Glutamatergic neuron (in vitro differentiated cells): ENCODE measurements around the gene MAZ. TPM values are rescaled to one million over a fixed set of nuclear protein-coding genes. Genes with fewer than 3 reads are reported as not detected.

Experiments
- DNase-seq: peaks from one replicate; pipeline ENCODE4 v3.0.0; 2022
- H3K27ac Mint-ChIP-seq: one replicate; pipeline ENCODE4 v1.8.0; 2020; ENCODE audit warnings: mild to moderate bottlenecking, mixed read lengths, inconsistent platforms; ENCODE audit not compliant: unreplicated experiment
- H3K27me3 Mint-ChIP-seq: one replicate; pipeline ENCODE4 v1.8.0; 2020; ENCODE audit warnings: mild to moderate bottlenecking, moderate library complexity, mixed read lengths, inconsistent platforms; ENCODE audit not compliant: unreplicated experiment
- H3K36me3 Mint-ChIP-seq: one replicate; pipeline ENCODE4 v1.8.0; 2020; ENCODE audit warnings: mild to moderate bottlenecking, mixed read lengths, inconsistent platforms; ENCODE audit not compliant: unreplicated experiment
- H3K4me1 Mint-ChIP-seq: one replicate; pipeline ENCODE4 v1.8.0; 2020; ENCODE audit warnings: mild to moderate bottlenecking, low read depth, mixed read lengths, inconsistent platforms; ENCODE audit not compliant: unreplicated experiment
- H3K4me3 Mint-ChIP-seq: one replicate; pipeline ENCODE4 v1.8.0; 2020; ENCODE audit warnings: mild to moderate bottlenecking, mixed read lengths, inconsistent platforms; ENCODE audit not compliant: unreplicated experiment
- H3K9me3 Mint-ChIP-seq: one replicate; pipeline ENCODE4 v1.8.0; 2020; ENCODE audit warnings: mild to moderate bottlenecking, moderate library complexity, mixed read lengths, inconsistent platforms; ENCODE audit not compliant: unreplicated experiment
- total RNA-seq: library from RNA; stranded (reverse); fragmentation: NEBNext Ultra II Directional; extraction: Animal tissue kit (Norgen Biotek cat#: 25700); gene quantifications from one replicate; pipeline ENCODE4 v1.2.1, GENCODE V29; 2021; ENCODE audit not compliant: unreplicated experiment
- TF ChIP-seq, protein P1 (sequence below): fragments of 200-600 bp; sonication (generic); IDR thresholded peaks from one replicate; pipeline ENCODE4 v1.5.0; 2021; ENCODE audit not compliant: partially characterized antibody, unreplicated experiment

MAZ gene
- total RNA-seq, 1 donor from 2014 or later: 369 TPM

DNA sequence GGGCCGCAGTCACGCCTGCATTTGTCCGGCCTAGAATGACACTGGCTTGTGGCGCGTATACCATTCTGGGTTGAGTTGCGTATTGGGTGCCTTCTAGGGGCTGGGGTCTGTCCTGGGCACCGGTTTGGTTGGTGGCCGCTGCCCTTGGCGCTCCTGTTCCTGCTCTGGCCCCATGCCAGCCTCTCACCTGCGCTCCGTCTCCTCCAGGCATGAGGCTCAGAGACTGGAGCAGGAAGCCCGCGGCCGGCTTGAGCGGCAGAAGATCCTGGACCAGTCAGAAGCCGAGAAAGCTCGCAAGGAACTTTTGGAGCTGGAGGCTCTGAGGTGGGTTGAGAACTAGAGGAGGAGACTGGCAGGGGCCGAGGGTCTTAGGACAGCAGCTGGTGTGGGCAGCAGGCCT, 39.3 kb downstream of the MAZ start:
- TF ChIP-seq, protein P1, sequence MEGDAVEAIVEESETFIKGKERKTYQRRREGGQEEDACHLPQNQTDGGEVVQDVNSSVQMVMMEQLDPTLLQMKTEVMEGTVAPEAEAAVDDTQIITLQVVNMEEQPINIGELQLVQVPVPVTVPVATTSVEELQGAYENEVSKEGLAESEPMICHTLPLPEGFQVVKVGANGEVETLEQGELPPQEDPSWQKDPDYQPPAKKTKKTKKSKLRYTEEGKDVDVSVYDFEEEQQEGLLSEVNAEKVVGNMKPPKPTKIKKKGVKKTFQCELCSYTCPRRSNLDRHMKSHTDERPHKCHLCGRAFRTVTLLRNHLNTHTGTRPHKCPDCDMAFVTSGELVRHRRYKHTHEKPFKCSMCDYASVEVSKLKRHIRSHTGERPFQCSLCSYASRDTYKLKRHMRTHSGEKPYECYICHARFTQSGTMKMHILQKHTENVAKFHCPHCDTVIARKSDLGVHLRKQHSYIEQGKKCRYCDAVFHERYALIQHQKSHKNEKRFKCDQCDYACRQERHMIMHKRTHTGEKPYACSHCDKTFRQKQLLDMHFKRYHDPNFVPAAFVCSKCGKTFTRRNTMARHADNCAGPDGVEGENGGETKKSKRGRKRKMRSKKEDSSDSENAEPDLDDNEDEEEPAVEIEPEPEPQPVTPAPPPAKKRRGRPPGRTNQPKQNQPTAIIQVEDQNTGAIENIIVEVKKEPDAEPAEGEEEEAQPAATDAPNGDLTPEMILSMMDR: no peak
- Mint-ChIP-seq H3K9me3 (peaks cover 2% of the 10 kb centered on the region), H3K27me3 (peaks cover 10% of the 10 kb centered on the region), H3K4me1 (peaks cover 2% of the 10 kb centered on the region), H3K27ac (no peak overlapping the region), H3K4me3 (no peak overlapping the region), H3K36me3 (peaks cover 5% of the 10 kb centered on the region)
- DNase-seq: no peak

DNA sequence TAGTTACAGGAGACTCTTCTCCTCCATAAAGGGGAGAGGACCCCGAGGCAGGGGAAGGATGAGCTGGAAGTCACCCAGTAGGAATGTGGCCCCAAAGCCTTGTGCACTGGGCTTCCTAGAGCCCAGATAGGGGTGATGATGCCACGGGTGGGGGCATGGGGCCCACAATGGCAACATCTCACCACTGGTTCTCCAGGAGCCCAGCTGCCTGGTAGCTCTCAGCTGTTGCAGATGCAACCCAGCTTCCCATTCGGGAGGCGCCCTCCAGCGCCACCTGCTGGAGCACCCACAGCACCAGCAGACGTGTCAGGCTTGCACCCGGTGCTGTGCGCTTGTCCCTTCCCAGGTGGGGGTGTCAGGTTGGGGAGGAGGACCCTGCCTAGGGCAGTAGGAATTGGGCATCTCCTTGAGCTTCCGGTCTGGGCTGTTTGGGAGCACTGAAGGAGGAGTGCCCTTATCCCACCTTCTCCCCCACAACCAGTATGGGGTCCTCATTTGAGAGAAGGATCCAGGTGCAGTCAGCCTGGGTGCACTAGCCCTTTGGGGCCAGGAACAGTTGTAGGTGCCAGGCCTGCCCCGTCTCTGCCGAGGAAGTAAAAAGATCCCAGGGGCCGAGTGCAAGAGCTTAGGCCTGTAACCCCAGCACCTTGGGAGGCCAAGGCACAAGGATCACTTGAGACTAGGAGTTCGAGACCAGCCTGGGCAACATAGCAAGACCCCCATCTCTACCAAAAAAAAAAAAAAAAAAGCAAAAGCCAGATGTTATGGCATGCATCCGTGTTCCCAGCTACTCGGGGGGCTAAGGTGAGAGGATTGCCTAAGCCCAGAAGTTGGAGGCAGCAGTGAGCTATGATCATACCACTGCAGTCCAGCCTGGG, 42.3 kb downstream of the MAZ start:
- DNase-seq: peak; percentile 76
- no peak overlapping the region for H3K27ac Mint-ChIP-seq
- peaks cover 7% of the 10 kb centered on the region for H3K27me3 Mint-ChIP-seq
- no peaks in the 10 kb centered on the region for H3K9me3 Mint-ChIP-seq
- H3K4me3 Mint-ChIP-seq: no peak overlapping the region
- peaks cover 5% of the 10 kb centered on the region for H3K36me3 Mint-ChIP-seq
- H3K4me1 Mint-ChIP-seq: peaks cover 2% of the 10 kb centered on the region
- TF ChIP-seq, protein P1: peak; percentile 83

DNA sequence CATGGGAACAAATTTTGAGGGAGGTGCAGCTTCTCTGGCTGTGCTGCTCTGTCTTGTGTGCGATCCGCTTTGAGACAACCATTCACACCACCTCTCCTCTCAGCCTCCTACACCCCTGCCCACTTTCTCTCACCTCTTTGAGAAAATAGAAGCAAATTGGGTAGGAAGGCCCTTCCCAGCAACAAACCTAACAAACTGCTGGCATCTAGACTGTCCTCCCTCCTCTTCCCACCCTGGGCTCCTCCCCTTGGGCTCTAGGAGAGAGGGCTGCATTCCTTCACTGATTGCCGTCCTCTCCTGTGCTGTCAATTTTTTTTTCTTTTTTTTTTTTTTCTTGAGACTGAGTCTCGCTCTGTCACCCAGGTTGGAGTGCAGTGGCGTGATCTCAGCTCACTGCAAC, 43.2 kb downstream of the MAZ start:
- Mint-ChIP-seq H3K9me3 (no peaks in the 10 kb centered on the region), H3K27ac (no peak overlapping the region), H3K27me3 (peaks cover 7% of the 10 kb centered on the region), H3K36me3 (peaks cover 5% of the 10 kb centered on the region), H3K4me3 (no peak overlapping the region), H3K4me1 (no peaks in the 10 kb centered on the region)
- TF ChIP-seq, protein P1: no peak
- DNase-seq: no peak

DNA sequence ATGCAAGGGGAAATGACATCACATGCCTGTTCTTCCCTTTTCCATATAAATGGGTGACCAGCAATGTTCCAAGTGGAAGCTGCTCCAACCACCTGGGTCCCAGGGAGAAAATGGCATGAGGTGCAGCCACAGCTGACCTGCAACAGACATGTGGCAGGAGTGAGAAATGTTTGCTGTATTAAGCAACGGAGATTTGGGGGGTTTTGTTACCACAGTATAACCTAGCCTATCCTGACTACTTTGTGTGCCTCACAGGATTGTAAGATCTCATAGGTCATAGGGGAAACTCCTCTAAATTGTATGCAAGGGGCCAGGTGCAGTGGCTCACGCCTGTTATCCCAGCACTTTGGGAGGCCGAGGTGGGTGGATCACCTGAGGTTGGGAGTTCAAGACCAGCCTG, 44.7 kb downstream of the MAZ start:
- DNase-seq: no peak
- Mint-ChIP-seq H3K4me1 (no peaks in the 10 kb centered on the region), H3K9me3 (no peaks in the 10 kb centered on the region), H3K27ac (no peak overlapping the region), H3K4me3 (no peak overlapping the region), H3K36me3 (no peaks in the 10 kb centered on the region), H3K27me3 (peaks cover 3% of the 10 kb centered on the region)
- TF ChIP-seq, protein P1: no peak

DNA sequence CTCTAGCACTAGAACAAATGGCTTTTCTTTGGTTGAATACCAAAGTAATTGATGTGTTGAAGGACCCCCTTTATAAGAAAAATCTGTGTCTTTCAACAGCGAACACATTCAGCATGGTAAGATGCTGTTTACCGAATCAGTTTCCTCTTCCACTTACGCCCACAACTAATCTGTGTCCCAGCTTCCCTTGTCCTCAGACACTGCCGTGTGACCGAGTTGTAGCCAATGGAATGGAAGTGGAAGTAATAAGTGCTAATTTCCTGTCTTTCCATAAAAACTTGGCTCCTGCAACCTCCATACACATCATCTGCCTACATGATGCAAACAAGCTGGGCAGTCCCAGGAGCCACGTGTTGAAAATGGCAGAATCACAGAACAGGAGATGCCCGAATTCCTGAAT, 46.3 kb downstream of the MAZ start:
- H3K36me3 Mint-ChIP-seq: no peaks in the 10 kb centered on the region
- no peak overlapping the region for H3K27ac Mint-ChIP-seq
- DNase-seq: no peak
- H3K4me3 Mint-ChIP-seq: no peak overlapping the region
- TF ChIP-seq, protein P1: no peak
- no peaks in the 10 kb centered on the region for H3K9me3 Mint-ChIP-seq
- peaks cover 2% of the 10 kb centered on the region for H3K4me1 Mint-ChIP-seq
- peaks cover 3% of the 10 kb centered on the region for H3K27me3 Mint-ChIP-seq
